WTC11 (cell line): ENCODE measurements around the gene PTPRF. TPM values are rescaled to one million over a fixed set of nuclear protein-coding genes. Genes with fewer than 3 reads are reported as not detected.
A peak's percentile ranks its signal among the peaks of the same experiment; 100 is the strongest.

Experiments
- ATAC-seq: fragments of 200-7000 bp; cut with Tn5 transposase; 2 replicates; pipeline ENCODE4 v1.10.0; 2021; ENCODE audit warnings: mild to moderate bottlenecking, moderate library complexity
- CTCF ChIA-PET: fragments of 300-600 bp; sonication (Branson Sonifier 250); formaldehyde crosslinking; loops from one replicate; lab custom pipeline; 2021; ENCODE audit warnings: antibody characterized with exemption; lab: Charles Lee
- POLR2A ChIA-PET: fragments of 350-600 bp; sonication (Branson Sonifier 250); formaldehyde crosslinking; loops from one replicate; lab custom pipeline; 2021; ENCODE audit warnings: antibody characterized with exemption; lab: Charles Lee
- DNase-seq: peaks from one replicate; pipeline ENCODE4 v3.0.0; 2021; ENCODE audit warnings: low spot score
- H3K27ac Mint-ChIP-seq: 2 replicates; pipeline ENCODE4 v1.8.0; 2021; ENCODE audit warnings: mixed read lengths
- H3K27me3 Mint-ChIP-seq: 2 replicates; pipeline ENCODE4 v1.8.0; 2021; ENCODE audit warnings: low read depth, mild to moderate bottlenecking, moderate library complexity, mixed read lengths
- H3K36me3 Mint-ChIP-seq: 2 replicates; pipeline ENCODE4 v1.8.0; 2021; ENCODE audit warnings: mixed read lengths
- H3K4me1 Mint-ChIP-seq: 2 replicates; pipeline ENCODE4 v1.8.0; 2022; ENCODE audit warnings: mixed read lengths
- H3K4me3 Mint-ChIP-seq: 2 replicates; pipeline ENCODE4 v1.8.0; 2021; ENCODE audit warnings: mild to moderate bottlenecking, moderate library complexity, mixed read lengths
- H3K9me3 Mint-ChIP-seq: 2 replicates; pipeline ENCODE4 v1.8.0; 2021; ENCODE audit warnings: mixed read lengths
- ETV6 ChIP-seq: sonication (generic); formaldehyde crosslinking; IDR thresholded peaks from 2 replicates; pipeline ENCODE4 v1.8.1; 2022; ENCODE audit warnings: mild to moderate bottlenecking, missing genetic modification reagents
- FOXP1 ChIP-seq: sonication (generic); formaldehyde crosslinking; IDR thresholded peaks from 2 replicates; pipeline ENCODE4 v1.8.0; 2022; ENCODE audit warnings: missing genetic modification reagents, mild to moderate bottlenecking, moderate library complexity, borderline replicate concordance
- GTF2I ChIP-seq: fragments of 250-450 bp; sonication (Bioruptor Pico); conservative IDR thresholded peaks from 2 replicates; pipeline ENCODE4 v1.4.0; 2021; ENCODE audit warnings: mild to moderate bottlenecking
- JUN ChIP-seq: sonication (generic); formaldehyde crosslinking; IDR thresholded peaks from 2 replicates; pipeline ENCODE4 v1.8.0; 2023; ENCODE audit warnings: mild to moderate bottlenecking, missing genetic modification reagents
- NR2C2 ChIP-seq: sonication (generic); formaldehyde crosslinking; IDR thresholded peaks from 2 replicates; pipeline ENCODE4 v1.8.0; 2022; ENCODE audit warnings: mild to moderate bottlenecking, missing genetic modification reagents
- TCF7 ChIP-seq: sonication (generic); formaldehyde crosslinking; IDR thresholded peaks from 2 replicates; pipeline ENCODE4 v1.8.0; 2022; ENCODE audit warnings: mild to moderate bottlenecking, low read depth, missing genetic modification reagents, moderate library complexity
- ZNF263 ChIP-seq: sonication (generic); formaldehyde crosslinking; IDR thresholded peaks from 2 replicates; pipeline ENCODE4 v1.8.1; 2022; ENCODE audit warnings: low read depth, mild to moderate bottlenecking, moderate library complexity, missing genetic modification reagents
- ZNF423 ChIP-seq: fragments of 250-450 bp; sonication (Bioruptor Pico); IDR thresholded peaks from 2 replicates; pipeline ENCODE4 v2.1.2; 2022; ENCODE audit warnings: mild to moderate bottlenecking, moderate library complexity
- ZNF671 ChIP-seq: fragments of 250-450 bp; sonication (Bioruptor Pico); IDR thresholded peaks from 2 replicates; pipeline ENCODE4 v1.8.0; 2021; ENCODE audit warnings: mild to moderate bottlenecking
- total RNA-seq: library from RNA; stranded (reverse); gene quantifications from 3 replicates; pipeline ENCODE4 v1.2.3, GENCODE V29; 2021
- TF ChIP-seq, protein P1 (sequence below): sonication (generic); formaldehyde crosslinking; IDR thresholded peaks from 2 replicates; pipeline ENCODE4 v1.8.1; 2022; ENCODE audit warnings: low read depth, missing genetic modification reagents, borderline replicate concordance
- TF ChIP-seq, protein P2 (sequence below): fragments of 250-450 bp; sonication (Bioruptor Pico); IDR thresholded peaks from 2 replicates; pipeline ENCODE4 v1.9.0; 2021; ENCODE audit warnings: mild to moderate bottlenecking
- TF ChIP-seq, protein P3 (sequence below): sonication (generic); formaldehyde crosslinking; IDR thresholded peaks from 2 replicates; pipeline ENCODE4 v1.8.0; 2022; ENCODE audit warnings: mild to moderate bottlenecking, missing genetic modification reagents
- TF ChIP-seq, protein P4 (sequence below): sonication (generic); formaldehyde crosslinking; conservative IDR thresholded peaks from 2 replicates; pipeline ENCODE4 v1.8.1; 2023; ENCODE audit warnings: mild to moderate bottlenecking, low read depth, missing genetic modification reagents, moderate library complexity
- TF ChIP-seq, protein P5 (sequence below): sonication (generic); formaldehyde crosslinking; IDR thresholded peaks from 2 replicates; pipeline ENCODE4 v1.8.1; 2022; ENCODE audit warnings: missing genetic modification reagents, borderline replicate concordance
- TF ChIP-seq, protein P6 (sequence below): fragments of 200-600 bp; IDR thresholded peaks from 2 replicates; pipeline ENCODE4 v1.8.0; 2022; ENCODE audit warnings: antibody characterized with exemption

PTPRF gene
- total RNA-seq, 1 experiment from 2014 or later: 248 TPM

DNA sequence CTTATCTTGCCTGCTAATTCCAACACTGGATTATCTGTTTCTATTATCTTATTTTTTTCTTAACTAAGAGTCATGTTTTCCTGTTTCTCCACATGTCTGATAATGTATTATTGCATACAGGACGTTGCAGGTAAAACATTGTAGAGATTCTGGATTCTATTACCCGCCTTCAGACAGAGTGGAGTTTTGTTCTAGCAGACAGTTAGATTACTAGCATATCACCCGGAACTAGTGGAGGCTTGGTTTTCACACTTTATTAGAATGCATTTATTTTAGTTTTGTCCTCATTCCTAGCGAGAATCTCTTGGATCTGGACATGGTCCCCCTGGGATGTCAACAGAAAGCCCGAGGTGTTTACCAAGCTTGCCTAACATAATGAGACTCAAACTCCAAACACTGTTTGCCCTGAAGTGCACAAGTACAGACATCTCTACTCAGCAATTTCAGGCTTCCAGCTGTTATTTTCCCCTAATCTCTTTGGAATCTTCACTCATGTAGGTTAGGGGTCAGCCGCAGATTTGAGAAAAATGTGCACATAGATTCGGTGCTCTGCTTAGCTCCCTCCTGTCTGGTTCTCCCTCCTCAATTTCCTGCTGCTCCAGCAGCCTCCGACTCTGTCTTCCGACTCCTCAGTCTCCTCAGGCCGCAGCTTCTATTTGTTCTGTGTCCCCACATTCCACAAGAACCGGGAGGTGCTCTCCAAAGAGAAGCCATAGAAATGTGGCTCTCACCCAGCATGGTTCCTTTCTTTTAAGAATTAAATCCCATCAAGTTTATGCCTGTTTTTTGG lies 36.8 kb upstream of the PTPRF start:
- Mint-ChIP-seq H3K9me3 (peaks cover 21% of the 10 kb centered on the region), H3K36me3 (0 out of 2 replicates have a peak, but pooled peaks cover 5% of the 10 kb centered on the region), H3K27ac (peak overlapping the region; percentile 10), H3K4me1 (peaks cover 18% of the 10 kb centered on the region), H3K27me3 (peaks cover 11% of the 10 kb centered on the region; the same call in 1 of the 2 replicates), H3K4me3 (peak overlapping the region; percentile 1; the same call in 1 of the 2 replicates)
- ChIA-PET CTCF (interaction anchor here (0.5 to 1.6 kb wide), 3 partner anchors 37 to 441 kb away, joined by 3 to 5 read pairs (median 3); partner anchors contain the start of gene PTPRF), POLR2A (no interaction called here)
- no peak for TF ChIP-seq ZNF263 (CRISPR knock-in tag)
- no peak for TF ChIP-seq NR2C2 (CRISPR knock-in tag)
- no peak for TF ChIP-seq ZNF671
- TF ChIP-seq, protein P1, sequence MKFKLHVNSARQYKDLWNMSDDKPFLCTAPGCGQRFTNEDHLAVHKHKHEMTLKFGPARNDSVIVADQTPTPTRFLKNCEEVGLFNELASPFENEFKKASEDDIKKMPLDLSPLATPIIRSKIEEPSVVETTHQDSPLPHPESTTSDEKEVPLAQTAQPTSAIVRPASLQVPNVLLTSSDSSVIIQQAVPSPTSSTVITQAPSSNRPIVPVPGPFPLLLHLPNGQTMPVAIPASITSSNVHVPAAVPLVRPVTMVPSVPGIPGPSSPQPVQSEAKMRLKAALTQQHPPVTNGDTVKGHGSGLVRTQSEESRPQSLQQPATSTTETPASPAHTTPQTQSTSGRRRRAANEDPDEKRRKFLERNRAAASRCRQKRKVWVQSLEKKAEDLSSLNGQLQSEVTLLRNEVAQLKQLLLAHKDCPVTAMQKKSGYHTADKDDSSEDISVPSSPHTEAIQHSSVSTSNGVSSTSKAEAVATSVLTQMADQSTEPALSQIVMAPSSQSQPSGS (CRISPR knock-in tag): no peak
- TF ChIP-seq, protein P2, sequence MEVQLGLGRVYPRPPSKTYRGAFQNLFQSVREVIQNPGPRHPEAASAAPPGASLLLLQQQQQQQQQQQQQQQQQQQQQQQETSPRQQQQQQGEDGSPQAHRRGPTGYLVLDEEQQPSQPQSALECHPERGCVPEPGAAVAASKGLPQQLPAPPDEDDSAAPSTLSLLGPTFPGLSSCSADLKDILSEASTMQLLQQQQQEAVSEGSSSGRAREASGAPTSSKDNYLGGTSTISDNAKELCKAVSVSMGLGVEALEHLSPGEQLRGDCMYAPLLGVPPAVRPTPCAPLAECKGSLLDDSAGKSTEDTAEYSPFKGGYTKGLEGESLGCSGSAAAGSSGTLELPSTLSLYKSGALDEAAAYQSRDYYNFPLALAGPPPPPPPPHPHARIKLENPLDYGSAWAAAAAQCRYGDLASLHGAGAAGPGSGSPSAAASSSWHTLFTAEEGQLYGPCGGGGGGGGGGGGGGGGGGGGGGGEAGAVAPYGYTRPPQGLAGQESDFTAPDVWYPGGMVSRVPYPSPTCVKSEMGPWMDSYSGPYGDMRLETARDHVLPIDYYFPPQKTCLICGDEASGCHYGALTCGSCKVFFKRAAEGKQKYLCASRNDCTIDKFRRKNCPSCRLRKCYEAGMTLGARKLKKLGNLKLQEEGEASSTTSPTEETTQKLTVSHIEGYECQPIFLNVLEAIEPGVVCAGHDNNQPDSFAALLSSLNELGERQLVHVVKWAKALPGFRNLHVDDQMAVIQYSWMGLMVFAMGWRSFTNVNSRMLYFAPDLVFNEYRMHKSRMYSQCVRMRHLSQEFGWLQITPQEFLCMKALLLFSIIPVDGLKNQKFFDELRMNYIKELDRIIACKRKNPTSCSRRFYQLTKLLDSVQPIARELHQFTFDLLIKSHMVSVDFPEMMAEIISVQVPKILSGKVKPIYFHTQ: no peak
- TF ChIP-seq, protein P3, sequence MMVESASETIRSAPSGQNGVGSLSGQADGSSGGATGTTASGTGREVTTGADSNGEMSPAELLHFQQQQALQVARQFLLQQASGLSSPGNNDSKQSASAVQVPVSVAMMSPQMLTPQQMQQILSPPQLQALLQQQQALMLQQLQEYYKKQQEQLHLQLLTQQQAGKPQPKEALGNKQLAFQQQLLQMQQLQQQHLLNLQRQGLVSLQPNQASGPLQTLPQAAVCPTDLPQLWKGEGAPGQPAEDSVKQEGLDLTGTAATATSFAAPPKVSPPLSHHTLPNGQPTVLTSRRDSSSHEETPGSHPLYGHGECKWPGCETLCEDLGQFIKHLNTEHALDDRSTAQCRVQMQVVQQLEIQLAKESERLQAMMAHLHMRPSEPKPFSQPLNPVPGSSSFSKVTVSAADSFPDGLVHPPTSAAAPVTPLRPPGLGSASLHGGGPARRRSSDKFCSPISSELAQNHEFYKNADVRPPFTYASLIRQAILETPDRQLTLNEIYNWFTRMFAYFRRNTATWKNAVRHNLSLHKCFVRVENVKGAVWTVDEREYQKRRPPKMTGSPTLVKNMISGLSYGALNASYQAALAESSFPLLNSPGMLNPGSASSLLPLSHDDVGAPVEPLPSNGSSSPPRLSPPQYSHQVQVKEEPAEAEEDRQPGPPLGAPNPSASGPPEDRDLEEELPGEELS (CRISPR knock-in tag): peak; percentile 34; the same call in 1 of the 2 replicates
- TF ChIP-seq, protein P4, sequence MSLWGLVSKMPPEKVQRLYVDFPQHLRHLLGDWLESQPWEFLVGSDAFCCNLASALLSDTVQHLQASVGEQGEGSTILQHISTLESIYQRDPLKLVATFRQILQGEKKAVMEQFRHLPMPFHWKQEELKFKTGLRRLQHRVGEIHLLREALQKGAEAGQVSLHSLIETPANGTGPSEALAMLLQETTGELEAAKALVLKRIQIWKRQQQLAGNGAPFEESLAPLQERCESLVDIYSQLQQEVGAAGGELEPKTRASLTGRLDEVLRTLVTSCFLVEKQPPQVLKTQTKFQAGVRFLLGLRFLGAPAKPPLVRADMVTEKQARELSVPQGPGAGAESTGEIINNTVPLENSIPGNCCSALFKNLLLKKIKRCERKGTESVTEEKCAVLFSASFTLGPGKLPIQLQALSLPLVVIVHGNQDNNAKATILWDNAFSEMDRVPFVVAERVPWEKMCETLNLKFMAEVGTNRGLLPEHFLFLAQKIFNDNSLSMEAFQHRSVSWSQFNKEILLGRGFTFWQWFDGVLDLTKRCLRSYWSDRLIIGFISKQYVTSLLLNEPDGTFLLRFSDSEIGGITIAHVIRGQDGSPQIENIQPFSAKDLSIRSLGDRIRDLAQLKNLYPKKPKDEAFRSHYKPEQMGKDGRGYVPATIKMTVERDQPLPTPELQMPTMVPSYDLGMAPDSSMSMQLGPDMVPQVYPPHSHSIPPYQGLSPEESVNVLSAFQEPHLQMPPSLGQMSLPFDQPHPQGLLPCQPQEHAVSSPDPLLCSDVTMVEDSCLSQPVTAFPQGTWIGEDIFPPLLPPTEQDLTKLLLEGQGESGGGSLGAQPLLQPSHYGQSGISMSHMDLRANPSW (CRISPR knock-in tag): no peak
- no peak for TF ChIP-seq ETV6 (CRISPR knock-in tag)
- no peak for TF ChIP-seq GTF2I (CRISPR knock-in tag)
- TF ChIP-seq ZNF423 (CRISPR knock-in tag): peak; percentile 60; the same call in 1 of the 2 replicates
- TF ChIP-seq, protein P5, sequence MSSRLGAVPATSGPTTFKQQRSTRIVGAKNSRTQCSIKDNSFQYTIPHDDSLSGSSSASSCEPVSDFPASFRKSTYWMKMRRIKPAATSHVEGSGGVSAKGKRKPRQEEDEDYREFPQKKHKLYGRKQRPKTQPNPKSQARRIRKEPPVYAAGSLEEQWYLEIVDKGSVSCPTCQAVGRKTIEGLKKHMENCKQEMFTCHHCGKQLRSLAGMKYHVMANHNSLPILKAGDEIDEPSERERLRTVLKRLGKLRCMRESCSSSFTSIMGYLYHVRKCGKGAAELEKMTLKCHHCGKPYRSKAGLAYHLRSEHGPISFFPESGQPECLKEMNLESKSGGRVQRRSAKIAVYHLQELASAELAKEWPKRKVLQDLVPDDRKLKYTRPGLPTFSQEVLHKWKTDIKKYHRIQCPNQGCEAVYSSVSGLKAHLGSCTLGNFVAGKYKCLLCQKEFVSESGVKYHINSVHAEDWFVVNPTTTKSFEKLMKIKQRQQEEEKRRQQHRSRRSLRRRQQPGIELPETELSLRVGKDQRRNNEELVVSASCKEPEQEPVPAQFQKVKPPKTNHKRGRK: no peak
- no peak for TF ChIP-seq JUN (CRISPR knock-in tag)
- TF ChIP-seq FOXP1 (CRISPR knock-in tag): no peak
- TF ChIP-seq, protein P6, sequence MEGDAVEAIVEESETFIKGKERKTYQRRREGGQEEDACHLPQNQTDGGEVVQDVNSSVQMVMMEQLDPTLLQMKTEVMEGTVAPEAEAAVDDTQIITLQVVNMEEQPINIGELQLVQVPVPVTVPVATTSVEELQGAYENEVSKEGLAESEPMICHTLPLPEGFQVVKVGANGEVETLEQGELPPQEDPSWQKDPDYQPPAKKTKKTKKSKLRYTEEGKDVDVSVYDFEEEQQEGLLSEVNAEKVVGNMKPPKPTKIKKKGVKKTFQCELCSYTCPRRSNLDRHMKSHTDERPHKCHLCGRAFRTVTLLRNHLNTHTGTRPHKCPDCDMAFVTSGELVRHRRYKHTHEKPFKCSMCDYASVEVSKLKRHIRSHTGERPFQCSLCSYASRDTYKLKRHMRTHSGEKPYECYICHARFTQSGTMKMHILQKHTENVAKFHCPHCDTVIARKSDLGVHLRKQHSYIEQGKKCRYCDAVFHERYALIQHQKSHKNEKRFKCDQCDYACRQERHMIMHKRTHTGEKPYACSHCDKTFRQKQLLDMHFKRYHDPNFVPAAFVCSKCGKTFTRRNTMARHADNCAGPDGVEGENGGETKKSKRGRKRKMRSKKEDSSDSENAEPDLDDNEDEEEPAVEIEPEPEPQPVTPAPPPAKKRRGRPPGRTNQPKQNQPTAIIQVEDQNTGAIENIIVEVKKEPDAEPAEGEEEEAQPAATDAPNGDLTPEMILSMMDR: no peak
- TF ChIP-seq TCF7: no peak
- DNase-seq (peak; percentile 35), ATAC-seq (peak; percentile 96)
